HG03565 (cell line): ENCODE data around the gene TFAP2C.
"Not testable (repeated sequence)": the region's sequence is repeated elsewhere in the genome, so short reads cannot be mapped to it uniquely, and the experiment has no call there.

Experiments used
- ATAC-seq: cut with Tn5 transposase; IDR thresholded peaks from one replicate; pipeline ENCODE4 v1.9.1; 2021; ENCODE audit warnings: mild to moderate bottlenecking, moderate library complexity; ENCODE audit not compliant: unreplicated experiment

Gene TFAP2C

GRCh38 chr20:56637576-56637975, 8.5 kb downstream of the TFAP2C start:
- ATAC-seq = no peak

- no peak for ATAC-seq
Measured at GRCh38 chr20:56646599-56646998, 17.5 kb downstream of the TFAP2C start.

- ATAC-seq = no peak
Measured at GRCh38 chr20:56653211-56653610, 24.1 kb downstream of the TFAP2C start.

- no peak for ATAC-seq
Measured at GRCh38 chr20:56656632-56657031, 27.5 kb downstream of the TFAP2C start.

- ATAC-seq = no peak
Measured at GRCh38 chr20:56657879-56658278, 28.8 kb downstream of the TFAP2C start.

- ATAC-seq = not testable (repeated sequence)
Measured at GRCh38 chr20:56658341-56658947, 29.3 kb downstream of the TFAP2C start.

- ATAC-seq = no peak
Measured at GRCh38 chr20:56663660-56664059, 34.6 kb downstream of the TFAP2C start.

GRCh38 chr20:56664796-56665195, 35.7 kb downstream of the TFAP2C start:
- no peak for ATAC-seq

GRCh38 chr20:56665806-56666205, 36.7 kb downstream of the TFAP2C start:
- no peak for ATAC-seq

- ATAC-seq = no peak
Measured at GRCh38 chr20:56673450-56673849, 44.3 kb downstream of the TFAP2C start.

- no peak for ATAC-seq
Measured at GRCh38 chr20:56676001-56676400, 46.9 kb downstream of the TFAP2C start.

GRCh38 chr20:56676679-56677078, 47.6 kb downstream of the TFAP2C start:
- no peak for ATAC-seq

GRCh38 chr20:56683077-56683865, 54.2 kb downstream of the TFAP2C start:
- ATAC-seq = no peak

GRCh38 chr20:56685879-56686278, 56.8 kb downstream of the TFAP2C start:
- no peak for ATAC-seq

- no peak for ATAC-seq
Measured at GRCh38 chr20:56687061-56687460, 58.0 kb downstream of the TFAP2C start.

- ATAC-seq = no peak
Measured at GRCh38 chr20:56688106-56688505, 59.0 kb downstream of the TFAP2C start.
